Measurements from ENCODE around the gene TSPAN5.

GRCh38 chr4:98519268-98519977 is 139.0 kb downstream of the TSPAN5 start:
- no peak for TF ChIP-seq USF2 (IDR thresholded peaks at IDR 0.05; ENCODE audit: low read depth, low read length)
- no peak for TF ChIP-seq POLR2A (IDR thresholded peaks at IDR 0.05; ENCODE audit: low read depth, low read length)
- TF ChIP-seq CTCF (conservative IDR thresholded peaks at IDR 0.05; ENCODE audit: low read depth, low read length) = no peak
- no peak for TF ChIP-seq MAFK (IDR thresholded peaks at IDR 0.05; ENCODE audit: low read depth, low read length)
- no peak for TF ChIP-seq RAD21 (IDR thresholded peaks at IDR 0.05; ENCODE audit: low read length)
- TF ChIP-seq ELK1 (IDR thresholded peaks at IDR 0.05; ENCODE audit: borderline replicate concordance, low read depth, low read length) = no peak
- peak; percentile 65 for TF ChIP-seq CEBPB (IDR thresholded peaks at IDR 0.05; ENCODE audit: low read depth, low read length)
- no peak for TF ChIP-seq CHD1 (IDR thresholded peaks at IDR 0.05; ENCODE audit: low read depth, low read length)
- no peak for TF ChIP-seq MAZ (IDR thresholded peaks at IDR 0.05; ENCODE audit: borderline replicate concordance, low read depth, low read length)

Measured in IMR-90 (cell line).